GM18517 (cell line): ENCODE data around the gene GIGYF2.

Source experiments
- ATAC-seq: cut with Tn5 transposase; IDR thresholded peaks from one replicate; pipeline ENCODE4 v1.9.1; 2021; ENCODE audit warnings: mild to moderate bottlenecking, moderate library complexity; ENCODE audit not compliant: unreplicated experiment

The GIGYF2 gene

GRCh38 chr2:232859385-232859916, 162.3 kb downstream of the GIGYF2 start:
- ATAC-seq, result no peak

GRCh38 chr2:232860593-232861241, 163.6 kb downstream of the GIGYF2 start:
- ATAC-seq, result no peak

GRCh38 chr2:232861353-232861752, 164.2 kb downstream of the GIGYF2 start:
- ATAC-seq, result no peak

- ATAC-seq, result no peak
Measured at GRCh38 chr2:232863996-232864395, 166.9 kb downstream of the GIGYF2 start.

- ATAC-seq, result no peak
Measured at GRCh38 chr2:232865165-232865564, 168.0 kb downstream of the GIGYF2 start.

- ATAC-seq, result no peak
Measured at GRCh38 chr2:232866104-232866503, 169.0 kb downstream of the GIGYF2 start.

GRCh38 chr2:232869138-232870017, 172.2 kb downstream of the GIGYF2 start:
- no peak for ATAC-seq

- no peak for ATAC-seq
Measured at GRCh38 chr2:232870018-232870765, 173.1 kb downstream of the GIGYF2 start, which contains the start of gene SNORC. Gene SNORC (plus strand): TSS chr2:232870264. CDS start chr2:232870342, 78 bp downstream.

- ATAC-seq, result no peak
Measured at GRCh38 chr2:232870766-232871371, 173.7 kb downstream of the GIGYF2 start.

- ATAC-seq, result no peak
Measured at GRCh38 chr2:232871418-232871834, 174.3 kb downstream of the GIGYF2 start.

- no peak for ATAC-seq
Measured at GRCh38 chr2:232871835-232872736, 175.0 kb downstream of the GIGYF2 start.

- ATAC-seq, result no peak
Measured at GRCh38 chr2:232872826-232873225, 175.7 kb downstream of the GIGYF2 start.

GRCh38 chr2:232873292-232873908, 176.3 kb downstream of the GIGYF2 start:
- ATAC-seq, result no peak

GRCh38 chr2:232873909-232874641, 176.9 kb downstream of the GIGYF2 start:
- ATAC-seq, result no peak

- no peak for ATAC-seq
Measured at GRCh38 chr2:232874677-232875223, 177.6 kb downstream of the GIGYF2 start.

- ATAC-seq, result no peak
Measured at GRCh38 chr2:232875256-232876121, 178.4 kb downstream of the GIGYF2 start.
